A549 (cell line): Measurements from ENCODE around the gene DYSF.

Source experiments
- CEBPB ChIP-seq, 2 experiments: fragments of >200 bp in 1 of 2; sonication (Bioruptor Twin) in 1 of 2; formaldehyde crosslinking in 1 of 2; IDR thresholded peaks; 2 replicates each; pipeline ENCODE4 v1.6.1; 2012 to 2016
- EP300 ChIP-seq, 2 experiments: fragments of >200 bp; sonication (Bioruptor Twin); formaldehyde crosslinking; IDR thresholded peaks; 2 replicates in 1 of 2; 3 replicates in 1 of 2; pipeline ENCODE4 v1.6.1; 2016 to 2017
- HOXA7 ChIP-seq: fragments of 250-450 bp; sonication (Bioruptor Pico); IDR thresholded peaks from 2 replicates; pipeline ENCODE4 v1.5.0; 2020; ENCODE audit warnings: mild to moderate bottlenecking, moderate library complexity
- MYC ChIP-seq: IDR thresholded peaks from 2 replicates; pipeline ENCODE4 v1.6.1; 2012; ENCODE audit warnings: mild to moderate bottlenecking, inconsistent platforms, low read length, improper control_type of control experiment, borderline replicate concordance
- POLR2A ChIP-seq: IDR thresholded peaks from 2 replicates; pipeline ENCODE4 v1.6.1; 2012; ENCODE audit warnings: mild to moderate bottlenecking, low read length
- RAD21 ChIP-seq, 2 experiments: fragments of >200 bp in 1 of 2; sonication (Bioruptor Twin) in 1 of 2; formaldehyde crosslinking in 1 of 2; IDR thresholded peaks in 1 of 2; conservative IDR thresholded peaks in 1 of 2; 2 replicates in 1 of 2; 3 replicates in 1 of 2; pipeline ENCODE4 v1.6.1; 2012 to 2018; ENCODE audit warnings: inconsistent platforms in 1 of 2
- RNF2 ChIP-seq: fragments of 200-600 bp; sonication (generic); IDR thresholded peaks from 2 replicates; pipeline ENCODE4 v1.6.1; 2016; ENCODE audit warnings: low read depth, mild to moderate bottlenecking, antibody characterized with exemption, moderate library complexity, borderline replicate concordance
- TF ChIP-seq, protein P1 (sequence below): fragments of >200 bp; sonication (Bioruptor Twin); formaldehyde crosslinking; IDR thresholded peaks from 3 replicates; pipeline ENCODE4 v1.5.1; 2016
- TF ChIP-seq, protein P2 (sequence below): fragments of 450-650 bp; IDR thresholded peaks from 2 replicates; pipeline ENCODE4 v1.6.1; 2014; ENCODE audit warnings: antibody characterized with exemption
- TF ChIP-seq, protein P3 (sequence below): fragments of 200-600 bp; sonication (generic); IDR thresholded peaks from 2 replicates; pipeline ENCODE4 v1.6.1; 2016; ENCODE audit warnings: antibody characterized with exemption, mild to moderate bottlenecking, moderate library complexity

DNA sequence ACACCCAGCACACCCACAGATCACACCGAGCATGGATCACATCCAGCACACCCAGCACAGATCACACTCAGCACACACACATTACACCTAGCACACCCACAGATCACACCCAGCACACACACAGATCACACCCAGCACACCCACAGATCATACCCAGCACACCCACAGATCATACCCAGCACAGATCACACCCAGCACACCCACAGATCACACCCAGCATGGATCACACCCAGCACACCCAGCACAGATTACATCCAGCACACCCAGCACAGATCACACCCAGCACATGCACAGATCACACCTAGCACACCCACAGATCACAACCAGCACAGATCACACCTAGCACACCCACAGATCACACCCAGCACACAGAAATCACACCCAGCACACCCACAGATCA, 118.6 kb downstream of the DYSF start:
- TF ChIP-seq, protein P1, sequence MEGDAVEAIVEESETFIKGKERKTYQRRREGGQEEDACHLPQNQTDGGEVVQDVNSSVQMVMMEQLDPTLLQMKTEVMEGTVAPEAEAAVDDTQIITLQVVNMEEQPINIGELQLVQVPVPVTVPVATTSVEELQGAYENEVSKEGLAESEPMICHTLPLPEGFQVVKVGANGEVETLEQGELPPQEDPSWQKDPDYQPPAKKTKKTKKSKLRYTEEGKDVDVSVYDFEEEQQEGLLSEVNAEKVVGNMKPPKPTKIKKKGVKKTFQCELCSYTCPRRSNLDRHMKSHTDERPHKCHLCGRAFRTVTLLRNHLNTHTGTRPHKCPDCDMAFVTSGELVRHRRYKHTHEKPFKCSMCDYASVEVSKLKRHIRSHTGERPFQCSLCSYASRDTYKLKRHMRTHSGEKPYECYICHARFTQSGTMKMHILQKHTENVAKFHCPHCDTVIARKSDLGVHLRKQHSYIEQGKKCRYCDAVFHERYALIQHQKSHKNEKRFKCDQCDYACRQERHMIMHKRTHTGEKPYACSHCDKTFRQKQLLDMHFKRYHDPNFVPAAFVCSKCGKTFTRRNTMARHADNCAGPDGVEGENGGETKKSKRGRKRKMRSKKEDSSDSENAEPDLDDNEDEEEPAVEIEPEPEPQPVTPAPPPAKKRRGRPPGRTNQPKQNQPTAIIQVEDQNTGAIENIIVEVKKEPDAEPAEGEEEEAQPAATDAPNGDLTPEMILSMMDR, result no peak
- TF ChIP-seq, protein P2, sequence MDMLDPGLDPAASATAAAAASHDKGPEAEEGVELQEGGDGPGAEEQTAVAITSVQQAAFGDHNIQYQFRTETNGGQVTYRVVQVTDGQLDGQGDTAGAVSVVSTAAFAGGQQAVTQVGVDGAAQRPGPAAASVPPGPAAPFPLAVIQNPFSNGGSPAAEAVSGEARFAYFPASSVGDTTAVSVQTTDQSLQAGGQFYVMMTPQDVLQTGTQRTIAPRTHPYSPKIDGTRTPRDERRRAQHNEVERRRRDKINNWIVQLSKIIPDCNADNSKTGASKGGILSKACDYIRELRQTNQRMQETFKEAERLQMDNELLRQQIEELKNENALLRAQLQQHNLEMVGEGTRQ, result no peak
- TF ChIP-seq HOXA7 (CRISPR knock-in tag), result no peak
- TF ChIP-seq POLR2A, result no peak
- TF ChIP-seq CEBPB (IDR thresholded peaks at IDR 0.05), result no peak
- no peak for TF ChIP-seq EP300 (IDR thresholded peaks at IDR 0.05)
- TF ChIP-seq MYC, result no peak
- no peak for TF ChIP-seq RAD21 (conservative IDR thresholded peaks at IDR 0.05 in 1 of 2, IDR thresholded peaks at IDR 0.05 in 1 of 2)
- TF ChIP-seq, protein P3, sequence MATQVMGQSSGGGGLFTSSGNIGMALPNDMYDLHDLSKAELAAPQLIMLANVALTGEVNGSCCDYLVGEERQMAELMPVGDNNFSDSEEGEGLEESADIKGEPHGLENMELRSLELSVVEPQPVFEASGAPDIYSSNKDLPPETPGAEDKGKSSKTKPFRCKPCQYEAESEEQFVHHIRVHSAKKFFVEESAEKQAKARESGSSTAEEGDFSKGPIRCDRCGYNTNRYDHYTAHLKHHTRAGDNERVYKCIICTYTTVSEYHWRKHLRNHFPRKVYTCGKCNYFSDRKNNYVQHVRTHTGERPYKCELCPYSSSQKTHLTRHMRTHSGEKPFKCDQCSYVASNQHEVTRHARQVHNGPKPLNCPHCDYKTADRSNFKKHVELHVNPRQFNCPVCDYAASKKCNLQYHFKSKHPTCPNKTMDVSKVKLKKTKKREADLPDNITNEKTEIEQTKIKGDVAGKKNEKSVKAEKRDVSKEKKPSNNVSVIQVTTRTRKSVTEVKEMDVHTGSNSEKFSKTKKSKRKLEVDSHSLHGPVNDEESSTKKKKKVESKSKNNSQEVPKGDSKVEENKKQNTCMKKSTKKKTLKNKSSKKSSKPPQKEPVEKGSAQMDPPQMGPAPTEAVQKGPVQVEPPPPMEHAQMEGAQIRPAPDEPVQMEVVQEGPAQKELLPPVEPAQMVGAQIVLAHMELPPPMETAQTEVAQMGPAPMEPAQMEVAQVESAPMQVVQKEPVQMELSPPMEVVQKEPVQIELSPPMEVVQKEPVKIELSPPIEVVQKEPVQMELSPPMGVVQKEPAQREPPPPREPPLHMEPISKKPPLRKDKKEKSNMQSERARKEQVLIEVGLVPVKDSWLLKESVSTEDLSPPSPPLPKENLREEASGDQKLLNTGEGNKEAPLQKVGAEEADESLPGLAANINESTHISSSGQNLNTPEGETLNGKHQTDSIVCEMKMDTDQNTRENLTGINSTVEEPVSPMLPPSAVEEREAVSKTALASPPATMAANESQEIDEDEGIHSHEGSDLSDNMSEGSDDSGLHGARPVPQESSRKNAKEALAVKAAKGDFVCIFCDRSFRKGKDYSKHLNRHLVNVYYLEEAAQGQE, result no peak
- no peak for TF ChIP-seq RNF2
